Activated naive CD8-positive, alpha-beta T cell treated with anti-CD3 and anti-CD28 coated beads for 36 hours (primary cell): ENCODE measurements around the gene FAM3A. TPM values are rescaled to one million over a fixed set of nuclear protein-coding genes. Genes with fewer than 3 reads are reported as not detected.
"Not testable (repeated sequence)": the region's sequence is repeated elsewhere in the genome, so short reads cannot be mapped to it uniquely, and the experiment has no call there.

Experiments
- DNase-seq: peaks from one replicate; pipeline ENCODE4 v3.0.0; 2021
- H3K27ac Mint-ChIP-seq: one replicate; pipeline ENCODE4 v1.8.0; 2022; ENCODE audit warnings: mild to moderate bottlenecking, moderate library complexity, mixed read lengths
- H3K27me3 Mint-ChIP-seq: one replicate; pipeline ENCODE4 v1.8.0; 2022; ENCODE audit warnings: mild to moderate bottlenecking, mixed read lengths
- H3K36me3 Mint-ChIP-seq: one replicate; pipeline ENCODE4 v1.8.0; 2021; ENCODE audit warnings: mild to moderate bottlenecking, mixed read lengths
- H3K4me1 Mint-ChIP-seq: one replicate; pipeline ENCODE4 v1.8.0; 2021; ENCODE audit warnings: mixed read lengths
- H3K4me3 Mint-ChIP-seq: one replicate; pipeline ENCODE4 v1.8.0; 2022; ENCODE audit warnings: mild to moderate bottlenecking, moderate library complexity, mixed read lengths
- H3K9me3 Mint-ChIP-seq: one replicate; pipeline ENCODE4 v1.8.0; 2022; ENCODE audit warnings: mixed read lengths
- total RNA-seq, 2 experiments: library from RNA; stranded (reverse); gene quantifications; one replicate each; pipeline ENCODE4 v1.2.3, GENCODE V29; 2021

Gene FAM3A
- 10 to 100 TPM; 26.8 to 27.3 TPM for total RNA-seq

- H3K27ac Mint-ChIP-seq, result peak within 1 kb of the TSS; percentile 87
- DNase-seq, result peak; percentile 93
- peaks cover 24% of the 10 kb centered on the region for H3K4me1 Mint-ChIP-seq
- H3K4me3 Mint-ChIP-seq, result peak within 1 kb of the TSS; percentile 88
- H3K9me3 Mint-ChIP-seq, result no peaks in the 10 kb centered on the region
- peaks cover 15% of the 10 kb centered on the region for H3K36me3 Mint-ChIP-seq
- H3K27me3 Mint-ChIP-seq, result no peaks in the 10 kb centered on the region
Observed at GRCh38 chrX:154515966-154516655, at the start of gene FAM3A. Gene FAM3A (minus strand): TSS chrX:154516232. CDS start chrX:154515772, 460 bp downstream.

GRCh38 chrX:154562295-154562694 lies 46.3 kb upstream of the FAM3A start:
- not testable (repeated sequence) for H3K9me3 Mint-ChIP-seq, H3K27me3 Mint-ChIP-seq, DNase-seq, H3K4me1 Mint-ChIP-seq, H3K27ac Mint-ChIP-seq, H3K36me3 Mint-ChIP-seq, H3K4me3 Mint-ChIP-seq

GRCh38 chrX:154560326-154560725 lies 44.3 kb upstream of the FAM3A start:
- not testable (repeated sequence) for H3K27me3 Mint-ChIP-seq, H3K4me3 Mint-ChIP-seq, H3K9me3 Mint-ChIP-seq, H3K27ac Mint-ChIP-seq, DNase-seq, H3K36me3 Mint-ChIP-seq, H3K4me1 Mint-ChIP-seq

GRCh38 chrX:154558896-154559295 lies 42.9 kb upstream of the FAM3A start:
- H3K9me3 Mint-ChIP-seq, DNase-seq, H3K4me1 Mint-ChIP-seq, H3K36me3 Mint-ChIP-seq, H3K27ac Mint-ChIP-seq, H3K4me3 Mint-ChIP-seq, H3K27me3 Mint-ChIP-seq: not testable (repeated sequence)

GRCh38 chrX:154558060-154558690 lies 42.1 kb upstream of the FAM3A start:
- not testable (repeated sequence) for H3K9me3 Mint-ChIP-seq, H3K36me3 Mint-ChIP-seq, H3K4me3 Mint-ChIP-seq, DNase-seq, H3K4me1 Mint-ChIP-seq, H3K27me3 Mint-ChIP-seq, H3K27ac Mint-ChIP-seq

GRCh38 chrX:154552112-154552806 lies 36.2 kb upstream of the FAM3A start:
- not testable (repeated sequence) for H3K27me3 Mint-ChIP-seq, H3K9me3 Mint-ChIP-seq, DNase-seq, H3K4me3 Mint-ChIP-seq
- H3K36me3 Mint-ChIP-seq, result peaks cover 16% of the 10 kb centered on the region
- peaks cover 11% of the 10 kb centered on the region for H3K4me1 Mint-ChIP-seq
- H3K27ac Mint-ChIP-seq, result peak overlapping the region; percentile 8

GRCh38 chrX:154549766-154550165 lies 33.7 kb upstream of the FAM3A start:
- peak overlapping the region; percentile 58 for H3K4me3 Mint-ChIP-seq
- H3K4me1 Mint-ChIP-seq, result peaks cover 20% of the 10 kb centered on the region
- H3K36me3 Mint-ChIP-seq, result peaks cover 29% of the 10 kb centered on the region
- no peaks in the 10 kb centered on the region for H3K9me3 Mint-ChIP-seq
- no peaks in the 10 kb centered on the region for H3K27me3 Mint-ChIP-seq
- peak overlapping the region; percentile 49 for H3K27ac Mint-ChIP-seq
- DNase-seq, result no peak

- no peak for DNase-seq
- H3K4me3 Mint-ChIP-seq, result peak overlapping the region; percentile 88
- H3K27me3 Mint-ChIP-seq, result no peaks in the 10 kb centered on the region
- peaks cover 35% of the 10 kb centered on the region for H3K36me3 Mint-ChIP-seq
- no peaks in the 10 kb centered on the region for H3K9me3 Mint-ChIP-seq
- peaks cover 27% of the 10 kb centered on the region for H3K4me1 Mint-ChIP-seq
- peak overlapping the region; percentile 85 for H3K27ac Mint-ChIP-seq
Observed at GRCh38 chrX:154548028-154548316, 31.9 kb upstream of the FAM3A start.

GRCh38 chrX:154547245-154548027 lies 31.4 kb upstream of the FAM3A start, which contains the start of gene IKBKG:
Gene IKBKG (plus strand): TSS chrX:154547620. CDS start chrX:154552003, 4,383 bp downstream.
- DNase-seq, result peak; percentile 91
- Mint-ChIP-seq H3K4me1 (peaks cover 31% of the 10 kb centered on the region), H3K27me3 (no peaks in the 10 kb centered on the region), H3K4me3 (peak within 1 kb of the TSS; percentile 88), H3K9me3 (no peaks in the 10 kb centered on the region), H3K27ac (peak within 1 kb of the TSS; percentile 85), H3K36me3 (peaks cover 39% of the 10 kb centered on the region)

GRCh38 chrX:154546354-154547244 lies 30.6 kb upstream of the FAM3A start, which contains the start of gene G6PD:
Gene G6PD (minus strand): TSS chrX:154546846. CDS start chrX:154546155, 691 bp downstream.
- peaks cover 38% of the 10 kb centered on the region for H3K4me1 Mint-ChIP-seq
- no peaks in the 10 kb centered on the region for H3K27me3 Mint-ChIP-seq
- H3K4me3 Mint-ChIP-seq, result peak within 1 kb of the TSS; percentile 88
- peak; percentile 86 for DNase-seq
- H3K36me3 Mint-ChIP-seq, result peaks cover 38% of the 10 kb centered on the region
- H3K9me3 Mint-ChIP-seq, result no peaks in the 10 kb centered on the region
- peak within 1 kb of the TSS; percentile 85 for H3K27ac Mint-ChIP-seq

GRCh38 chrX:154545673-154546274 lies 29.7 kb upstream of the FAM3A start:
- H3K4me1 Mint-ChIP-seq, result peaks cover 38% of the 10 kb centered on the region
- no peaks in the 10 kb centered on the region for H3K9me3 Mint-ChIP-seq
- peak overlapping the region; percentile 74 for H3K4me3 Mint-ChIP-seq
- H3K27me3 Mint-ChIP-seq, result no peaks in the 10 kb centered on the region
- no peak for DNase-seq
- H3K27ac Mint-ChIP-seq, result peak overlapping the region; percentile 58
- peaks cover 44% of the 10 kb centered on the region for H3K36me3 Mint-ChIP-seq

GRCh38 chrX:154542723-154543424 lies 26.8 kb upstream of the FAM3A start:
- no peaks in the 10 kb centered on the region for H3K27me3 Mint-ChIP-seq
- peak overlapping the region; percentile 97 for H3K27ac Mint-ChIP-seq
- DNase-seq, result peak; percentile 23
- H3K4me3 Mint-ChIP-seq, result peak overlapping the region; percentile 84
- no peaks in the 10 kb centered on the region for H3K9me3 Mint-ChIP-seq
- peaks cover 39% of the 10 kb centered on the region for H3K4me1 Mint-ChIP-seq
- peaks cover 38% of the 10 kb centered on the region for H3K36me3 Mint-ChIP-seq
